ENCODE results near the gene PCDHGA9.

The PCDHGA9 gene

GRCh38 chr5:141360685-141361084 lies 41.9 kb upstream of the PCDHGA9 start:
- no peak for TF ChIP-seq CTCF (IDR thresholded peaks at IDR 0.05; ENCODE audit: insufficient read depth, low read depth, low read length, missing control alignments)
- no peak for DNase-seq (ENCODE audit: low read depth)
- H3K4me3 ChIP-seq (ENCODE audit: low read depth, low read length): no peak overlapping the region

- no peak for TF ChIP-seq CTCF (IDR thresholded peaks at IDR 0.05; ENCODE audit: insufficient read depth, low read depth, low read length, missing control alignments)
- H3K4me3 ChIP-seq (ENCODE audit: low read depth, low read length): no peak overlapping the region
- no peak for DNase-seq (ENCODE audit: low read depth)
Observed at GRCh38 chr5:141362719-141363118, 39.9 kb upstream of the PCDHGA9 start.

GRCh38 chr5:141363952-141364660 lies 38.5 kb upstream of the PCDHGA9 start, which contains the start of gene PCDHGA5:
TSS of gene PCDHGA5 (plus strand) at chr5:141364162. CDS start at chr5:141364331, 169 bp downstream.
- TF ChIP-seq CTCF (IDR thresholded peaks at IDR 0.05; ENCODE audit: insufficient read depth, low read depth, low read length, missing control alignments): no peak
- no peak within 1 kb of the TSS for H3K4me3 ChIP-seq (ENCODE audit: low read depth, low read length)
- no peak for DNase-seq (ENCODE audit: low read depth)

GRCh38 chr5:141366016-141366896 lies 36.3 kb upstream of the PCDHGA9 start:
- DNase-seq (ENCODE audit: low read depth): no peak
- no peak for TF ChIP-seq CTCF (IDR thresholded peaks at IDR 0.05; ENCODE audit: insufficient read depth, low read depth, low read length, missing control alignments)
- no peak overlapping the region for H3K4me3 ChIP-seq (ENCODE audit: low read depth, low read length)

GRCh38 chr5:141369994-141370848 lies 32.4 kb upstream of the PCDHGA9 start, which contains the start of gene PCDHGB3:
TSS of gene PCDHGB3 (plus strand) at chr5:141370242. CDS start at chr5:141370395, 153 bp downstream.
- peak; percentile 83 for DNase-seq (ENCODE audit: low read depth)
- peak within 1 kb of the TSS; percentile 59 for H3K4me3 ChIP-seq (ENCODE audit: low read depth, low read length)

More at GRCh38 chr5:141369994-141370848, 32.4 kb upstream of the PCDHGA9 start, which contains the start of gene PCDHGB3:
- TF ChIP-seq CTCF (IDR thresholded peaks at IDR 0.05; ENCODE audit: insufficient read depth, low read depth, low read length, missing control alignments): peak; percentile 51

Data from GM12865 (cell line).